Measurements from ENCODE around the gene PTPN1.

The PTPN1 gene

GRCh38 chr20:50540620-50541605, 30.7 kb downstream of the PTPN1 start:
- H3K4me3 ChIP-seq (ENCODE audit: low read depth, low read length) = no peak overlapping the region
- TF ChIP-seq CTCF (IDR thresholded peaks at IDR 0.05; ENCODE audit: borderline replicate concordance, insufficient read depth, low read depth, low read length) = no peak

GRCh38 chr20:50541606-50542041, 31.4 kb downstream of the PTPN1 start:
- no peak overlapping the region for H3K4me3 ChIP-seq (ENCODE audit: low read depth, low read length)
- TF ChIP-seq CTCF (IDR thresholded peaks at IDR 0.05; ENCODE audit: borderline replicate concordance, insufficient read depth, low read depth, low read length) = no peak

- no peak overlapping the region for H3K4me3 ChIP-seq (ENCODE audit: low read depth, low read length)
- no peak for TF ChIP-seq CTCF (IDR thresholded peaks at IDR 0.05; ENCODE audit: borderline replicate concordance, insufficient read depth, low read depth, low read length)
Observed at GRCh38 chr20:50543326-50543725, 33.1 kb downstream of the PTPN1 start.

GRCh38 chr20:50545126-50545525, 34.9 kb downstream of the PTPN1 start:
- H3K4me3 ChIP-seq (ENCODE audit: low read depth, low read length) = no peak overlapping the region
- no peak for TF ChIP-seq CTCF (IDR thresholded peaks at IDR 0.05; ENCODE audit: borderline replicate concordance, insufficient read depth, low read depth, low read length)

- H3K4me3 ChIP-seq (ENCODE audit: low read depth, low read length) = no peak overlapping the region
- TF ChIP-seq CTCF (IDR thresholded peaks at IDR 0.05; ENCODE audit: borderline replicate concordance, insufficient read depth, low read depth, low read length) = no peak
Observed at GRCh38 chr20:50546729-50547314, 36.6 kb downstream of the PTPN1 start.

GRCh38 chr20:50547964-50548363, 37.8 kb downstream of the PTPN1 start:
- no peak for TF ChIP-seq CTCF (IDR thresholded peaks at IDR 0.05; ENCODE audit: borderline replicate concordance, insufficient read depth, low read depth, low read length)
- no peak overlapping the region for H3K4me3 ChIP-seq (ENCODE audit: low read depth, low read length)
